Nasal cavity respiratory epithelium epithelial cell of viscerocranial mucosa (primary cell): ENCODE results near the gene EGLN1. TPM values are rescaled to one million over a fixed set of nuclear protein-coding genes. Genes with fewer than 3 reads are reported as not detected.

ENCODE experiments used
- total RNA-seq: library from RNA; depleted of rRNA; stranded (reverse); fragments of >200 nt; gene quantifications from 2 replicates; pipeline ENCODE4 v1.2.3, GENCODE V29; 2014

EGLN1 gene
- total RNA-seq = 24.6 and 56.2 TPM in 2 replicates

GRCh38 chr1:231421971-231422797 is at the start of gene EGLN1:
Gene EGLN1, minus strand, starts transcription at chr1:231422287. Its CDS starts 399 bp downstream, at chr1:231421888.

GRCh38 chr1:231338270-231339128 is 83.6 kb downstream of the EGLN1 start, which contains the start of gene SPRTN:
Gene SPRTN, plus strand, starts transcription at chr1:231338293. Its CDS starts 91 bp downstream, at chr1:231338384.

GRCh38 chr1:231337472-231338269 is 84.4 kb downstream of the EGLN1 start, which contains the start of gene EXOC8:
Gene EXOC8, minus strand, starts transcription at chr1:231337852. Its CDS starts 107 bp downstream, at chr1:231337745.

Other genes with a start within 250 kb of the EGLN1 start
- gene GNPAT, start 181.1 kb downstream of the EGLN1 start, total RNA-seq = 51.0 and 51.9 TPM in 2 replicates
- 24.2 and 26.0 TPM in 2 replicates for gene EXOC8, start 84.4 kb downstream of the EGLN1 start, total RNA-seq
- gene SPRTN, start 84.0 kb downstream of the EGLN1 start, total RNA-seq = 14.7 and 18.6 TPM in 2 replicates
- gene TSNAX, start 106.4 kb upstream of the EGLN1 start, total RNA-seq = 31.8 and 32.5 TPM in 2 replicates
- gene DISC1, start 204.5 kb upstream of the EGLN1 start, total RNA-seq = 0.34 and 0.85 TPM in 2 replicates